Superior temporal gyrus (tissue), 1 donor: ENCODE results near the gene ARHGAP29.
"Not testable (repeated sequence)": the region's sequence is repeated elsewhere in the genome, so short reads cannot be mapped to it uniquely, and the experiment has no call there.

Experiments
- DNase-seq: peaks from one replicate; pipeline ENCODE4 v3.0.0-alpha.2; 2016; ENCODE audit errors: extremely low spot score

Gene ARHGAP29

DNA sequence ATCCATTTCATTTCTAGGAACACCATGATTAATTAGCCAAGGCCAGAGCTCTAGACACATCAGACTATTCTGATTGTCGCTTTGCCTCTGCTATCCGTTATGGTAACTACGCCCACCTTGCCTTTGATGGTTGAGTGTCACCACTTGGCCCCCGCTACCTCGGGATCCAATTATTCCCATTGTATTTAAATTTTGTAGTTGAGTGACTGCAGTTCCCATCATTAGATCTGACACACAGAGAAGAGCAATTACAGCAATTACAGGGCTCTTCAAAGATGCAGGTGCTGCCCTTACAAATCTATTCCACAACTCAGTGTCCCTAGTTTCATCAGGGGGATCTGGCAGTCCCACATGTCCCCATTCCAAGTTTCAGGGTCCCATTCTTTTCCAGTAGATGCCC lies 71.5 kb downstream of the ARHGAP29 start:
- no peak for DNase-seq

DNA sequence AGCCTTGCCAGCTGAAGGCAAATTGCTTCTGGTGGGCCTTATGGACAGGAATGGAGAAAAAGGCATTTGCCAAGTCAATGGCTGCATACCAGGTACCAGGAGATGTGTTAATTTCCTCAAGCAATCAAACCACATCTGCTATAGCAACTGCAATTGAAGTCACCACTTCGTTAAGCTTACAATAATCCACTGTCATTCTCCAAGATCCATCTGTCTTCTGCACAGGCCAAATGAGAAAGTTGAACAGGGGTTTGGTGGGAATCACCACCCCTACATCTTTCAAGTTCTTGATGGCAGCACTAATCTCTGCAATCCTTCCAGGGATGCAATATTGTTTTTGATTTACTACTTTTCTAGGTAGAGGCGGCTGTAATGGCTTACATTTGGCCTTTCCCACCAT lies 72.5 kb downstream of the ARHGAP29 start:
- not testable (repeated sequence) for DNase-seq

DNA sequence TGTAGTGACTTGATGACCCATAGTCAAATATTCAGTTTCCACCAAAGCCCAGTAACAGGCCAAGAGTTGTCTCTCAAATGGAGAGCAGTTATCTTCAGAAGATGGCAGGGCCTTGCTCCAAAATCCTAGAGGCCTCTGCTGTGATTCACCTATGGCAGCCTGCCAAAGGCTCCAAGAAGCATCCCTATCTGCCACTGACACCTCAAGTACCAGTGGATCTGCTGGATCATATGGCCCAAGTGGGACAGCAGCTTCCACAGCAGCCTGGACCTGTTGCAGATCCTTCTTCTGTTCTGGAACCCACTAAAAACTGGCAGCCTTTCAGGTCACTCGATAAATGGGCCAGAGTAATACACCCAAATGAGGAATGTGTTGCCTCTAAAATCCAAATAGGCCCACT lies 73.3 kb downstream of the ARHGAP29 start:
- not testable (repeated sequence) for DNase-seq

DNA sequence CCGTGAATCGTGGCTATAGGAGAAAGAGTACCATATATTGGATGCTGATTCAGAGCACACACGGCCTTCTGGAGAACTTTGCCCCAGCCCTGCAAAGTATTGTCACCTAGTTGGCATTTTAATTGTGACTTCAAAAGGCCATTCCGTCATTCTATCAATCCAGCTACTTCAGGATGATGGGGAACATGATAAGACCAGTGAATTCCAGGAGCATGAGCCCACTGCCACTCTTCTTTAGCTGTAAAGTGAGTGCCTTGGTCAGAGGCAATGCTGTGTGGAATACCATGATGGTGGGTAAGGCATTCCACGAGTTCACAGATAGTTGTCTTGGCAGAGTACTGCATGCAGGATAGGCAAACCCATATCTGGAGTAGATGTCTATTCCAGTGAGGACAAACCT lies 74.1 kb downstream of the ARHGAP29 start:
- DNase-seq = not testable (repeated sequence)

DNA sequence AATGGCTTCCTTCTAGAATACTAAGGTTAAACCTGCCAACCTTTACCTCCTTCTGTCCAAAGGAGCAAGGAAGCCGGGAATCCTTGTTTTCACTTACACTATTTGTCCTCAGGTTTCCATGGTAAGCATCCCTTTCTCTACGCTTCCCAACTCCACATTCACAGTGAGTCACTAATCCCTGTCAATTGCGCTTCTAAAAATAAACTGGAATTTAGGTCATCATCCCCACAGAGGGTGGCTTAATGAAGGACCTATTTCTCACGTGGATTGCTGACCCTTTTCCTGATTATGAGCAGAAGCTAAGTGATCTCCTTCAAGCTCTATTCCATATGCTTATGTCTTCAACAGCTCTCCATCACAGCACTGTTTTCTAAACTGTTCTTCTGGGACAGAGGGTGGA lies 76.6 kb downstream of the ARHGAP29 start:
- DNase-seq = no peak

DNA sequence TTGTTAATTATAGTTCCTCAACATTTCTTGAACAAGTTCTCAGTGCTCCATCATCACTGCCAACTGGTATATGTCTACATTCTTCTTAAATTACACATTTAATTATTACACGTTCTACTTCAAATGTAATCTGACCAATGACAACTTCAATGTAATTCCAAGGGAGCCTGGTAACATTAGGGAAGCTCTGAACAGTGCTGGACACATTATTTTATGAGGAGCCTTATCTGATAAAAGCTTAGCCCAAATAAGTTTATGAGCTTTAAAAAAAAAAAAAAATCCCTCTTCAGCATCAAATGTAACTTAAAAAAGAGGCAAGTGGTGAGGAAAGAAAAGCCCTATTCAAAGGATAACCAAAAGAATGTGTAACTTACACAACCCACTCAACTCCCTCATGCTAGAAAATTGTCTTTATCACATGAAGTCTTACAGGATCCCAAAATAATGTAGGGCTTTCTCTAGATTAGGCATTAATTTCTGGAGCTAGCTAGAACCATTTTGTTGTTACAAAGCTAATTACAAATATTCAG lies 81.2 kb downstream of the ARHGAP29 start:
- DNase-seq = no peak

DNA sequence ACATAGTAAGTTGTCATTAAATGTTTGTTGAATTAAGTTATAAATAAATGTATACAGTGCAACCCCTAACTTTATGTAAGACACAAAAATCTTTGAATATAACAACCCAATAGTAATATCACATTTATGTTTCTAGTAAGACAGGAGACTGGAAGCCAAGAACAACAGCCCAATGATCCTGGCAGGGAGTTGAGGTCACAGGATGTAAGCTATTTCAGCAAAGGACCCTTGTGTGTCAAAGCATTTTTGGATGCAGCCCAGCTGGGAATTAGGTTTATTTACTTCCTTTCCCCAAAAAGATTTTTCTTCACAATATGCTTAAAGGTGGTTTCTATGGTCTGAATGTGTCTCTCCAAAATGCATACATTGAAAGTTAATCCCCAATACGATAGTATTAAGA lies 82.4 kb downstream of the ARHGAP29 start:
- DNase-seq = no peak

DNA sequence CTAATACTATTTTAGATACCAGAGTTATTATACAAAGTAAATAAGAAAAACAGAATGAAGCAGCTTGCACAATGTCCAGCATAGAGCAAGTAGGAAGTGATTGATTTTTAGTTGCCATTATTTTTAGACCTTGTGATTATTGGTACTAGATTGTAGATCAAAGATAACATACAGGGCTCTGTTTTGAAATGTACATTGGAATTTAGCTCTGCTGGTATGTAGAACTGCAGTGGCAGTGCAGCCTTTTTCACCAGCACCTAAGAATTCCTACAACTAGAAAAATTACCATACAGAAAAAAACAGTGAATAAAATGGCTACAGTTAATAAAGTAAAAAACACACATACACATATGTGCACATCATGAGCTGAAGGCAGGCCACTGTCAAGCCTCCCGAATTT lies 84.3 kb downstream of the ARHGAP29 start:
- DNase-seq = no peak

DNA sequence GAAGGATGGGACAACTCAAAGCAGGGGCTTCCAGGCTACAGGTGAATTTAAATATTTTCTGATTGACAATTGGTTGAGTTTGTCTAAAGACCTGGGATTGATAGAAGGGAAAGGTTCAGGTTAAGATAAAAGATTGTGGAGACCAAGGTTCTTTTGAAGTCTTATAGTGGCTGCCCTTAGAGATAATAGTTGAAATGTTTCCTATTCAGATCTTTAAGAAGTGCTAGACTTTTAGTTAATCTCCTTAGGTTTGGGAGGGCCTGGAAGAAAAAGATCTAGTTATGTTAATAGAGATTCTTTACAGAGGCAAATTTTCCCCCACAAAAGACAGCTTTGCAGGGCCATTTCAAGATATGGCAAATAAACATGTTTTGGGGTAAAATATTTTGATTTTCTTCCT lies 88.2 kb downstream of the ARHGAP29 start:
- DNase-seq = not testable (repeated sequence)

DNA sequence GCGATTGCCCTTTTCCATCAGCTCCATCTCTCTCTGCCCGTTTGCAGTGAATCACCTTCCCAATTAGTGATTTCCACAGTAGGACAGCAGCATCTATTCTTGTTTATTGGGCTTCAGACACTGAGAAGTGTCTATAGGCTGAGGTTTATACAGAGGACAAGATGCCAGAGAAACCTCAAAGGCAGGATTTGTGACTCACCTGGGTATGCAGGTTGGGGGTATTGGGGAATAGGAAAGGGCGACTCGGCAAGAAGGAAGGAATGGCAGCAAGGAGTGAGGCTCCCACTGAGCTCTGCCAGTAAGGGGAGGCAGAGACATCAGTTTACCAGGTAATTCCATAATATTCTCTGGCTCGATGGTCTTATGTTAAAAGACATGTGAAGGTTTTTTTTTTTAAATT lies 91.1 kb downstream of the ARHGAP29 start:
- no peak for DNase-seq

DNA sequence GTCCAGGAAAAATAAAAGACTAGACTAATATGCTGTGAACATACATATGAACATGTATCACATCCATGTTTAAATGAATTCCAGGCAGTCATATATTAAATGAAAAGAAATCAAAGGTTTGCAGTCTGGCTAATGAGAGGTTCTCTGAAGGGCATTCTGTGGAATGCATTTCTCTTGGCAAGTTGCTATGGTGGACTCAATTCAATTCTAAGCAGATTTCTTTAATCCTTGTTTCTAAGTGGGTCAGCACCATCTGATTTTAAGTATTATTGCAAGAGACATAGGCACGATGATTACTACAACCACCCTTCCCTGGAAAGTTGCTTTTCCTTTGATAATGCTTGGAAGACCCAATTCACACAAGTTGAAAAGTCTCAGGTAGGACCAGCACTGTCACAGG lies 92.5 kb downstream of the ARHGAP29 start:
- DNase-seq = no peak

DNA sequence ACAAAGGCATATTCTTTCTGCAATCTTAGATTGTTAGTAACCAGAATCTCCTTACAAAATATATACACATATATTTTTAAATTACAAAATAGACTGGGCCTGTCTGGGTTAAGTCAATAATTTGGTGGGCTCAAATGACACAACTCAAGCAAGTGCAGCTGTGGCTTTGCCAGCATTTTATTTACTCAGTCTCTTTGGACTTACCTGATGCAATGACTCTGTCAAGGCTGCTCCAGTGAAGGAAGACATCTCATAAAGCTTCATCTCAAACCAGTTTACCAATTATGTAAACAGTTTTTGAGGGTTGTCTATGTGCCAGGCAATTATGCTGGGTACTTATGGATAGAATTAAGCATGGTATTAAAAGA lies 93.6 kb downstream of the ARHGAP29 start:
- DNase-seq = no peak

DNA sequence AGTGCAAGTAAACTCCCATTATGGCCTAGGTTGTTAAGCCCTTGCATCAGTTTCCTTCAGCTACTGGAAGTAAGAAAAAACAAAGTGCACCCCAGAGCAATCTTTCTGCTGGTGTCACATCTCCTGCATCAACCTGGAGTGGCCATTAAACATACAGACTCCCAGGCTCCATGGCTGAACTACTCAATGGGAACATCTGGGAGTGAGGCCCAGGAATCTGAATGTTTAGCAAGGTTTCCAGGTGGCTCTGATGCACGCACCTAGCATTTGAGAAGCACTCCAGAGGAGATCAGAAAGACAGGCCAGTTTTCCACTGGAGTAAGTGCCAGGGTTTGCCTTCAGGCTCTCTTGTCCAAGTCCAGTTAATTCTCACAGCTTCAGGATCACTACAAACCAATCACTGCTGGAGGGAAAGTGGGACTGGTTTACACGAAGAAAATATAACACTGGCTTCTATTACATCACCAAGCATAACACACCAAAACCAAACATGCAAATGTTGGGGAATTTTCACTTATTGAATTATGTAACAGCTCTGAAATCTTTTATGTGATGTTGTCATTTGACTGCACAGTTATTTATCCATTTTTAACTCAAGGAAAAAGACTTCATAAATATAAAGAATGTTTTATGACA lies 94.1 kb downstream of the ARHGAP29 start:
- DNase-seq = no peak

DNA sequence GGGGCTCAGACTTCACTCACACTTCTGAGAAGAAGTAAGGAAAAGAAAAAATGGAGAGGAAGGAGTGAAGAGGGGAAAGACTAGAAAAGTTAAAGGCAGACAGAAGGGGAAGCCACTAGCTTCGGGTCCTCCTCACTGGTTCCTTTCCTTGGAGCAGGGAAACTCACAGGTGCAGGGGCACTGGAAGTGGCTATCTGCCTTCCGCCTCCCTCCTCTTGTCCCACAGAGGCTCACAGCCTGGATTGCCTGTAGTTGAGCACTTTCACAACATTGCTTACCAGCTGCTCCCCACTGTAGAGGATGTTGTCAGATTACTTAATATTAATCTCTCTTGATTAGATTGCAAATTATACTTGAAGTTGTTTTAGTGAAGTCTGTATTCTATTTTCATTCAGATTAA lies 94.8 kb downstream of the ARHGAP29 start:
- DNase-seq = no peak

DNA sequence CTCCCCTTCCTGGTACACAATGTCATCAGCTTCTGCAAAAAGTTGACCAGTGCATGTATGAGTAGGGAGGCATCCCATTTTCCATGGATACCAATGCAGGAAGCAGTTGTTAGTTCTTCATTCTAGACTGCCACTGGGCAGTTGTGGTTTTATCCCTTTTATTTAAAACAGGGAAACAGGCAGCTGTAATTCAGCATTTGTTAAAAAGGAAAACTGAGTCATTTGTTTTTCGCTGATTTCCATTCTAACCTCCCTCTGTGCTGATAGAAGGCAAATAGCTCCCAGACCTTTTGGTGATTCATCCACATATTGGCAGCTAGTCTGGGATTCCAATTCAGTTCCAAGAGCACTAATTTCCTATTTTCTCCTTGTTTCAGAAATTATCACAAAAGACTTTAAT lies 95.4 kb downstream of the ARHGAP29 start:
- DNase-seq = no peak

DNA sequence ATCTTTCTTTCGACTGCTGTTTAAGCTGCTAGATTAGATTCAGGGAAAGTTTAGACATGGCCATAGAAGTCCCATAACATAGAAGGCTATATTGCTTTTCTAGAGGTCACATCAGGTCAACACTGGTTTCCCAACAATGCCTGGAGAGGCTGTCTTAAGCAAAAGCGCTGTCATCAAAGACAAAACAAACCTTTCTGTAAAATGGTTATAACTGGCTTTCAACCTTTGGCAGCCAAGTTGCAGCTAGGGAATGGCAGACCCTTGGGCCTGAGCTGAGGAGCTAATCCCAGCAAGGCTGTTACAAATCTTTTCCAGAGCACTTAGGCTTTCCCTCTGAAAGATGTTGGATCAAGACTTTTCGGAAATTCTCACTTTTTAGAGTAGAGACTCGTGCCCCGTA lies 105.3 kb downstream of the ARHGAP29 start:
- DNase-seq = no peak

DNA sequence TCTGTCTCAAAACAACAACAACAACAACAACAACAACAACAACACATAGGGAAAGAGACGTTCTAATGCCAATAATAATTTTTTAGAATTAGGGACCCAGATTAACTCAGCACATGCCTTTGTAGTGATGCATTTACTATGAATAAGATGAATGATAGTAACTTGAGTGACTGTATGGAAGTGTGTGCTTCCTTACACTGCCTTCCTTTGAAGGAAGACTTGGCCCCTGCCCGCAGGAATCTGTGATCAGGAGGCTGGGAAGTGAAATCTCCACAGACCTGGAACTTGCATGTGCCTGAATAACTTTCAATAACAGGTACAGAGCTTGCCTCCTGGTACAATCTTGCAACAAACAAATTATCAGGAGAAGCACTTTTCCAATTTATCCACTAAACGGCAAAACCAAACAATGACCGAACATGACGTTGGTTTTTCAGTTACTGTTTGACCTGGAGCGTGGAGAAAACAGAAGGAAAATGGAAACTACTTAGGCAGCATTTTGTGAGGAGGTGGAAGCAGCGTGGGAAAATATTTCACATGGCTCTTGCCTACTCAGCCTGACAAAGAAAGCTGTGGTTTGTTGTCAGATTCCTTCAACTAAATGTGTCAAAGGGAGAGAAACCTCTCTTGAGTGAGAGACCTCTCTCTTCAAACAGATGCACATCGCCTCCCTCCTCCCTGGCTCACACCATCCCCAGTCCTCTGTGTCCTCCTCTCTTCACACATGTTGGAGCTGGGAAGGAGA lies 106.4 kb downstream of the ARHGAP29 start:
- DNase-seq = no peak

DNA sequence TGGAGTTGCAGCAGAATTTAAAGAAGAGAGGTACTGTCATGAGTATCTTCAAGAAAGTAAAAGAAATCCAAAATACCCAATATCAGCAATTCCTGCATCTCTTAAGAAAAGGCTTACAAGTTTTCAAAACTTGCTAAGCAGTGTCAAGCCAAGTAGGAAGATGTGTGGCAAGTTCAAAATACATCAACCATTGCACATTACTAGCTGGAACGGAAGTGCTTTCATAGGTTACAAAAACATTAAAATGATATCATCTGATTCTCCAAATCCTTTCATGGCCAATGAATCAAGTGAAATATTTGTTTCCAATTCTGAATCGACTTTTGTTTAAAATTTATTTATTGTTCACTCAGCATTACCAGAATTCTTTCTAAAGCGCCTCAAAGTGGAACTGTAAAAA lies 110.7 kb downstream of the ARHGAP29 start:
- DNase-seq = no peak

DNA sequence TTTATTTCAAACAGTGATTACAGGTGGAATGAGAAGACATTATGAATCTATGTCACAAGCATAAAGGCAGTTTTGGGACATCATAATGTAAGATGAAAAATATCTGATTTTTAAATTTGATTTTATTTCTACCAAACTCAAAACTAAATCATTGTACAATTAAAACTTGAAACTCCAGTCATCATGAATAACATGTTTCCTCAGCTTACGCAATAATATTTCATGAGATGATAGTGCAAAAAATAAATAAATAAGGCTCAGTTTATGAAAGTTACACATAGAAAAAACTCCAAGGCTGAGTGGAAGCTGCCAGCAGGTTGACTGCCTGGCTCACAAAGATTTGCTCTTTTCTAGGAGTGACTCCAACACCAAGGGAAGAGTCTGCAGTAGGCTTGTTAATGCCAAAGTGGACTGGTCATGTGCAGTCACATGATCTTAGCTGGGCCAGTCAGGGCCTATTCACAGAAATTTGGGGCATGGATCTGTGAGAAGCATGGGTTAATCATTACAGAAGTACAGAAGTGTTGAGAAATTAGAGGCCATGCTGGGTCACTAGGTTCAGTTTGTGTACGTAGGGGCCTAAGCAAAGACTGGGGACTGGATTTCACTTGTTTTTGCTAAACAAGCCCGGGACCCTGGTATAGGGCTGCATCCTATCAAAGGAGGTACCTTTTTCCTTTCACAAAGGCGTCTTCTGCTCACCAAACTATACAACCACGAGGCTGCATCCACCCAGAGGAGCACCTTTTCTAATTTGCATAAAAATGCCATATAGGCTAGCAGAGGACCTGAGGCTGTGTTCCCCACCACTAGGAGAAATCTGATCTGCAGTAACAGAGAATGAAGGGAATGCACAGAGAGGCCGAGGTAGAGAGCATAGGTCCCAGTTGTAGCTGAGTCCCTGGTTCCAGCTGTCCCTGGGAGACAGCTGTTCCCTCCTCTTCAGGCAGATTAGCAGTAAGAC lies 111.6 kb downstream of the ARHGAP29 start:
- no peak for DNase-seq

DNA sequence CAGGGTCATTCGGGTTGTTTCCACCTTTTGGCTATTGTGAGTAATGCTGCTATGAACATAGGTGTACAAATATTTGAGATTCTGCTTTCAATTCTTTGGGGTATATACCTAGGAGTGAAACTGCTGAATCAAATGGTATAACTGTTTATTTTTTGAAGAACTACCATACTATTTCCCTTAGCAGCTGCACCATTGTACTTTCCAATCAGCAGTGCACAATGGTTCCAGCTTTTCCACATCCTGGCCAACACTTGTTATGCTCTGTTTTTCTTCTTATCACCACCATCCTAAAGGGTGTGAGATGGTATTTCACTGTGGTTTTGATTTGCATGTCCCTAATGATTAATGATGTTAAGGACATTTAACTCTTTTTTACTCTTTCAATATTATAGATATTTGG lies 112.8 kb downstream of the ARHGAP29 start:
- DNase-seq = no peak

DNA sequence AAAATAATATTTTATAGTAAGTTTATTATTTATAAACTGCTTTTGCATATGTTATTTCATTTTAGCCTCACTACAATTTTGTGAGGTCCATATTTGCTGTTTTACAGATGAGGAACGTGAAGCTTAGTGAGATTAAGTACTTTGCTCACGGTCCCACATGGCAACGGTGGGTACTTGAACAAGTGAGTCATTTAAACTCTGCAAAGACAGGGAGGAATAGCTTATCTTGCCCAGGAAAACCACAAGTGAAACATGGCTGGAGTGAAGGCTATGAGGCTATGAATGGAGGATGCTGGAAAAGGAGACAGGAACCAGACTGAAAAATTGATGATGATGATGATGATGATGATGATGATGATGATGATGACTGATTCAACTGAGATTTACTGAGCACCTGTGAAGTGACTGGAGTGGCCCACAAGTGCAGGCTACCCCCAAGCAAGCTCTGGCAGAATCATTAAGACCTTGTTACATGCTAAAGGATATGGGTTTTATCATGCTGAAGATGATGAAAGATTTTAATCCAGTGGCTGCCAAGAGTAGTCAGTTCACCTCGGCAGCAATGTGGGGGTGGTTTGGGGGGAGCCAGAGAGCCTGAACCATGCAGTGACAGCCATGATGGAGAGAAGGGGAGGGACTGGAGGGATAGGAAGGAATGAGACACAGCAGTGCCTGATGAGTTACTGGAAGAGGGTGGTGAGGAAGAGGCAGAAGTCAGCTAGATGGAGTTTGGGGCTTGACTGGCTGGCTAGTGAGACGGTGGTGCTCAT lies 115.0 kb downstream of the ARHGAP29 start:
- no peak for DNase-seq
